ENCODE measurements around the gene LENEP.
A peak's percentile ranks its signal among the peaks of the same experiment; 100 is the strongest.
"Not testable (repeated sequence)": the region's sequence is repeated elsewhere in the genome, so short reads cannot be mapped to it uniquely, and the experiment has no call there.

The LENEP gene

GRCh38 chr1:154978360-154978759 is 15.0 kb upstream of the LENEP start:
- no peak for DNase-seq (ENCODE audit: low read depth)
- TF ChIP-seq CTCF (conservative IDR thresholded peaks at IDR 0.05; ENCODE audit: low read depth, low read length) = no peak
- H3K4me3 ChIP-seq (ENCODE audit: low read length) = no peak overlapping the region

GRCh38 chr1:154982341-154982740 is 11.0 kb upstream of the LENEP start:
- no peak for TF ChIP-seq CTCF (conservative IDR thresholded peaks at IDR 0.05; ENCODE audit: low read depth, low read length)
- H3K4me3 ChIP-seq (ENCODE audit: low read length) = peak overlapping the region; percentile 82
- no peak for DNase-seq (ENCODE audit: low read depth)

GRCh38 chr1:154982897-154983648 is 10.3 kb upstream of the LENEP start, which contains the start of gene FLAD1:
FLAD1 (plus strand) TSS chr1:154983344; CDS start chr1:154983695, 351 bp downstream.
- TF ChIP-seq CTCF (conservative IDR thresholded peaks at IDR 0.05; ENCODE audit: low read depth, low read length) = no peak
- H3K4me3 ChIP-seq (ENCODE audit: low read length) = peak within 1 kb of the TSS; percentile 82
- DNase-seq (ENCODE audit: low read depth) = peak; percentile 100

GRCh38 chr1:154983776-154984466 is 9.5 kb upstream of the LENEP start:
- no peak for DNase-seq (ENCODE audit: low read depth)
- peak overlapping the region; percentile 82 for H3K4me3 ChIP-seq (ENCODE audit: low read length)
- TF ChIP-seq CTCF (conservative IDR thresholded peaks at IDR 0.05; ENCODE audit: low read depth, low read length) = no peak

- not testable (repeated sequence) for DNase-seq (ENCODE audit: low read depth)
Measured at GRCh38 chr1:154986736-154987135, 6.7 kb upstream of the LENEP start.

GRCh38 chr1:154987326-154987725 is 6.1 kb upstream of the LENEP start:
- DNase-seq (ENCODE audit: low read depth) = no peak
- no peak overlapping the region for H3K4me3 ChIP-seq (ENCODE audit: low read length)
- TF ChIP-seq CTCF (conservative IDR thresholded peaks at IDR 0.05; ENCODE audit: low read depth, low read length) = no peak

More at GRCh38 chr1:154986736-154987135, 6.7 kb upstream of the LENEP start:
- not testable (repeated sequence) for H3K4me3 ChIP-seq (ENCODE audit: low read length)

GRCh38 chr1:154988058-154988954 is 5.1 kb upstream of the LENEP start:
- TF ChIP-seq CTCF (conservative IDR thresholded peaks at IDR 0.05; ENCODE audit: low read depth, low read length) = no peak
- DNase-seq (ENCODE audit: low read depth) = no peak
- H3K4me3 ChIP-seq (ENCODE audit: low read length) = no peak overlapping the region

Data from retinal pigment epithelial cell (primary cell).